GM13976 (cell line): Measurements from ENCODE around the gene SSRP1.
"Not testable (repeated sequence)": the region's sequence is repeated elsewhere in the genome, so short reads cannot be mapped to it uniquely, and the experiment has no call there.

ENCODE experiments used
- DNase-seq: peaks from one replicate; pipeline ENCODE4 v3.0.0; 2012; ENCODE audit warnings: low spot score
- CTCF ChIP-seq: IDR thresholded peaks from 2 replicates; pipeline ENCODE4 v1.5.1; 2012; ENCODE audit warnings: borderline replicate concordance, mild to moderate bottlenecking; ENCODE audit not compliant: insufficient read depth; ENCODE audit errors: extremely low read depth, missing control alignments, control extremely low read depth
- in situ Hi-C: fragments of 300-500 bp; cut with MboI; formaldehyde crosslinking; loops from one replicate; pipeline ENCODE4 v1.12.0; 2022; ENCODE audit warnings: low sequenced_read_pairs, mixed read lengths, inconsistent platforms; ENCODE audit not compliant: unreplicated experiment

The SSRP1 gene

DNA sequence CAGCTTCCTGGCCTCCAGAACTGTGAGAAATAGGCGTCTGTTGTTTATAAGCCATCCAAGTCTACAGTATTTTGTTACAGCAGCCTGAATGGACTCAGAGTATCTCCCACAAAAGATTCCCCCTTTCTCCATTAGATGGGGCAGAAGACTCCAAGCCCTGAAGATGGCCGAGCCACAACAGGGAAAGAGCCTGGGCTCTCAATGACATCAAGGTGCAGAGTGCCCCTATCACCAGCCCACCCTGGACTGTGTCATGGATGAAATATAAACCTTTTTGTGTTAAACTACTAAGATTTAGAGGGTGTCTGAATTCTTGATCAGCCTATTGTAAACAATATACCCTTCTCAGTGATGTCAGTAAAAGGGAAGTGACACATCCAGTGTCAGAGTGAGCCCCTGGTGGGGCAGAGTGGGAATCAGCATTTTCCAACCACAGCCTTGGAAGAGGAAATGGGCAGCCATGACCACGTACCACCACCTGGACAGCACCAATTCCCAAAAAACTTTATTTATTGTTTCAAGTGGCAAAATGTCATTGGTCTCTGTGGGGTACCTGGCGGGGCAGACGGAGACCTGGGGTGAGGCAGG is 36.4 kb downstream of the SSRP1 start:
- no peak for DNase-seq
- in situ Hi-C loops, result no loop called here
- TF ChIP-seq CTCF, result no peak

DNA sequence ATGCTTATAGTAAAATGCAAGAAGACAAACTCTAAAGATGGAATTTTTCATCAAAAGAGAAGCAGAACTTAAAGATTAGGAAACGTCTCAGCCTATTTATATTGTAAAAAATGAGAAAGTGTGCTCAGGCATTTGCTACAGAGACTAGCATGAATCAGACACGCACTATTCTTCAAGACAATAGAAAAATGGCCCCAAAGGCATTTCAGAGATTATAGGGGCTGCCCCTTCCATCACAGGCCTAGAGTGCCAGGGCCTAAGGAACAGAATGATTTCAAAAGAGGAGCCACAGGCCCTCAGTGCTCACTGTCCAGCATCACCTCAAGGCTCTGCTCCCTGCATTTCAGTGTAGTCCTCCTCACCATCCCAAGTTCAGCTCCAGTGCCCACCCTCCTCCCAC is 38.5 kb downstream of the SSRP1 start:
- in situ Hi-C loops, result no loop called here
- no peak for DNase-seq

GRCh38 chr11:57296205-57296604 is 39.5 kb downstream of the SSRP1 start:
- in situ Hi-C loops, DNase-seq: not testable (repeated sequence)

More for the DNA sequence above, 38.5 kb downstream of the SSRP1 start:
- no peak for TF ChIP-seq CTCF

GRCh38 chr11:57294225-57295131 is 41.2 kb downstream of the SSRP1 start:
- in situ Hi-C loops, result no loop called here
- no peak for TF ChIP-seq CTCF
- DNase-seq, result no peak

- in situ Hi-C loops, result no loop called here
These were observed 45.4 kb downstream of the SSRP1 start for GRCh38 chr11:57290288-57290687.

GRCh38 chr11:57288771-57289579 is 46.7 kb downstream of the SSRP1 start:
- in situ Hi-C loops, result no loop called here
- DNase-seq, result no peak
- no peak for TF ChIP-seq CTCF

More at GRCh38 chr11:57290288-57290687, 45.4 kb downstream of the SSRP1 start:
- no peak for DNase-seq
- TF ChIP-seq CTCF, result no peak

GRCh38 chr11:57287884-57288283 is 47.8 kb downstream of the SSRP1 start:
- TF ChIP-seq CTCF, result no peak
- DNase-seq, result no peak
- in situ Hi-C loops, result no loop called here
